H1 (cell line): ENCODE measurements around the gene DAPK3. TPM values are rescaled to one million over a fixed set of nuclear protein-coding genes. Genes with fewer than 3 reads are reported as not detected.

Experiments used
- CEBPB ChIP-seq: IDR thresholded peaks from 2 replicates; pipeline ENCODE4 v1.6.1; 2012; ENCODE audit warnings: low read depth, low read length
- CREB1 ChIP-seq: IDR thresholded peaks from 2 replicates; pipeline ENCODE4 v1.6.1; 2012; ENCODE audit warnings: inconsistent platforms
- KDM1A ChIP-seq: fragments of 200-600, 300-600 bp; sonication (generic); IDR thresholded peaks from 2 replicates; pipeline ENCODE4 v1.7.1; 2016; ENCODE audit warnings: mild to moderate bottlenecking, low read length, borderline replicate concordance
- KDM4A ChIP-seq: IDR thresholded peaks from one replicate; pipeline ENCODE4 v1.7.1; 2012; ENCODE audit warnings: low read depth, mild to moderate bottlenecking, moderate library complexity, low read length, inconsistent platforms; ENCODE audit not compliant: severe bottlenecking
- POU5F1 ChIP-seq: IDR thresholded peaks from 2 replicates; pipeline ENCODE4 v1.6.1; 2011; ENCODE audit warnings: low read depth, mild to moderate bottlenecking, low read length, moderate library complexity
- TAF1 ChIP-seq: IDR thresholded peaks from 2 replicates; pipeline ENCODE4 v1.6.1; 2011; ENCODE audit warnings: mild to moderate bottlenecking, low read depth, low read length
- polyA plus RNA-seq, 7 experiments: library from polyadenylated mRNA; depleted of rRNA in 3 of 7; stranded (reverse) in 5 of 7; unstranded in 2 of 7; fragments of >200 nt in 5 of 7; fragments of 200-250 nt in 2 of 7; gene quantifications; 1 replicate in 5 of 7; 2 replicates in 1 of 7; 4 replicates in 1 of 7; pipeline versions ENCODE4 v1.2.1 to v1.2.3, GENCODE V29; 2011 to 2013; ENCODE audit warnings: missing spikeins in 2 of 7, mixed read lengths in 2 of 7
- total RNA-seq: library from RNA; stranded (reverse); fragmentation: NEBNext Ultra II Directional; extraction: Animal tissue kit (Norgen Biotek cat#: 25700); gene quantifications from 2 replicates; pipeline ENCODE4 v1.2.1, GENCODE V29; 2021

The DAPK3 gene
- total and polyA plus RNA-seq, 2 of the 8 experiments (the other 6 are each of a cell fraction or from before 2014, with no cell fraction given) = 53.2 to 78.1 TPM

GRCh38 chr19:3936506-3937442 lies 34.1 kb downstream of the DAPK3 start (continued):
- TF ChIP-seq KDM4A (no peak), CEBPB (no peak), TAF1 (no peak), CREB1 (no peak), KDM1A (no peak), POU5F1 (no peak)
